Measurements from ENCODE around the gene CFAP43.
A peak's percentile ranks its signal among the peaks of the same experiment; 100 is the strongest.

The CFAP43 gene

DNA sequence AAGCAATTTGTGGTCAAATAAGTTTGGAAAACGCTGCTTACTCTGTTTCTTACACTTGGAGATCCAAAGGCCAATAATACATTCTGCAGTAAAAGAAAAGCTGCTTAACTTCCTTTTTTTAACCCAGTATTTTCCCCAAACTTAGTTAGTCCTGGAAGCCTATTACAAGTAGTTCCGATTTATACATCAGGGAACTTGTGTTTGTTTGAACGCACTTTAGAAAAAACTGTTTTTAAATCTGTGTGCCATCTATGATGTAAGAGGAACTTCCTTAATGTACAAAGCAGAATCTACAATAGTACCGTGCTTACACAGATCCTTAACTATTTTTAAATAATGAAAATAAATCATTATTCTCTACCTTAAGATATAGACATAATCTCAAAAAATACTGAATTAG lies 87.2 kb downstream of the CFAP43 start:
- no peak for FAIRE-seq

GRCh38 chr10:104143829-104144228 lies 88.3 kb downstream of the CFAP43 start:
- DNase-seq (ENCODE audit: low spot score), result no peak
- FAIRE-seq, result no peak

More for the DNA sequence above, 87.2 kb downstream of the CFAP43 start:
- DNase-seq (ENCODE audit: low spot score), result no peak

- DNase-seq (ENCODE audit: low spot score), result no peak
- FAIRE-seq, result no peak
These were observed 90.1 kb downstream of the CFAP43 start for GRCh38 chr10:104142081-104142480.

DNA sequence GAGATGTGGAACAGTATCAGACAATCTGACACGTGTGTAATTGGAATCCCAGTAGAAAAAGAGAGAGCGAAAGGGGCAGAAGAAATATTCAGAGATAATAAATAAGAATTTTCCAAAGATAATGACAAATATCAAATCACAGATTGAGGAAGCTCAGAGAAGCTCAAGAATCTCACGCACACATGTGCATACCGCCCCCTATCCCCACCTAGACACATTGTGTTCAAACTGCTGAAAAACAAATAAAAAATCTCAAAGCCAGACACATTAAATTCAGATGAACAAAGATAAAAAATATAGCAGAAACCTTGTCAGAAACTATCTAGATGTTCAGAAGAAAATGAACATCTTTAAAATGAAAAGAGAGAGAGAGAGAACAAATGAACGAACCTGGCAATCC lies 92.9 kb downstream of the CFAP43 start:
- DNase-seq (ENCODE audit: low spot score) (no peak), FAIRE-seq (no peak)

- FAIRE-seq, result no peak
These were observed 94.0 kb downstream of the CFAP43 start for GRCh38 chr10:104138131-104138530.

DNA sequence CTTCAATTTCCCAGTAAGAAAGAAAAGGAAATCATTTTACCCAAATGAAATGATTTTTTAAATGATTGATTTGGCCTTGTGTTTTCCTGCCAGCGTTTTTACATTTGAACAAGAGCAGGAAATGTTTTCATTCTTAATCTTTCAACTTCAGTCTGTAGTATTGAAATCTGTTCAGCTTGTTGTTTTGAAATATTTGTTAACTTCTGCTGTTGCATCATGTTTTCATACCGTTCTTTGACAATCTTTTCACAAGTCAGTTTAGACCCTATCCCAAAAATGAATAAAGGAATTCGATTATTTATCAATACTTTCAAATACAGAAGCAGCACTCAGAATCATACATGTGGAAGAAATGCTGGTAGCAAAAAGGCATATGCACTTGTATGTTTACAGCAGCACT lies 102.1 kb downstream of the CFAP43 start:
- no peak for FAIRE-seq
- DNase-seq (ENCODE audit: low spot score), result no peak

More at GRCh38 chr10:104138131-104138530, 94.0 kb downstream of the CFAP43 start:
- DNase-seq (ENCODE audit: low spot score), result no peak

DNA sequence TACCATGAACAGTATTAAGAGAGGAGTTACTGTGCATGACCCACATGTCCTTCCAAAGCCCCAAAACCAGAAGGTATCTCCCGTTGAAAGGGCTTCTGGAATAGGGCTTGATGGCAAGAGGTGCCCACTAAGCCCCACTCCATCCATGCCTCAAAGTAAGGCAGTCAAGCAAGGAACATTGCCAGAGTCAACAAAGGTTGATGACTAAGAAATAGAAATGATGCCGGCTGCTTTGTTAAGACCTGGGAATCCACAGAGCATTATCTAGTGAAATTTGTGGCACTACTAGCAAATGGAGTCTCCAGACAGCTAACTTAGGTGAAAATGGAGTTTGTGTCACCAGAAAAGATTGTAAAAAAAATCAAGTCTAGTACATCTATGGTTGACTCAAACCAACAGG lies 104.0 kb downstream of the CFAP43 start:
- no peak for FAIRE-seq
- no peak for DNase-seq (ENCODE audit: low spot score)

- FAIRE-seq (no peak), DNase-seq (ENCODE audit: low spot score) (peak; percentile 25)
These were observed 104.8 kb downstream of the CFAP43 start for GRCh38 chr10:104127411-104127810.

GRCh38 chr10:104123397-104123796 lies 108.8 kb downstream of the CFAP43 start:
- DNase-seq (ENCODE audit: low spot score) (no peak), FAIRE-seq (no peak)

DNA sequence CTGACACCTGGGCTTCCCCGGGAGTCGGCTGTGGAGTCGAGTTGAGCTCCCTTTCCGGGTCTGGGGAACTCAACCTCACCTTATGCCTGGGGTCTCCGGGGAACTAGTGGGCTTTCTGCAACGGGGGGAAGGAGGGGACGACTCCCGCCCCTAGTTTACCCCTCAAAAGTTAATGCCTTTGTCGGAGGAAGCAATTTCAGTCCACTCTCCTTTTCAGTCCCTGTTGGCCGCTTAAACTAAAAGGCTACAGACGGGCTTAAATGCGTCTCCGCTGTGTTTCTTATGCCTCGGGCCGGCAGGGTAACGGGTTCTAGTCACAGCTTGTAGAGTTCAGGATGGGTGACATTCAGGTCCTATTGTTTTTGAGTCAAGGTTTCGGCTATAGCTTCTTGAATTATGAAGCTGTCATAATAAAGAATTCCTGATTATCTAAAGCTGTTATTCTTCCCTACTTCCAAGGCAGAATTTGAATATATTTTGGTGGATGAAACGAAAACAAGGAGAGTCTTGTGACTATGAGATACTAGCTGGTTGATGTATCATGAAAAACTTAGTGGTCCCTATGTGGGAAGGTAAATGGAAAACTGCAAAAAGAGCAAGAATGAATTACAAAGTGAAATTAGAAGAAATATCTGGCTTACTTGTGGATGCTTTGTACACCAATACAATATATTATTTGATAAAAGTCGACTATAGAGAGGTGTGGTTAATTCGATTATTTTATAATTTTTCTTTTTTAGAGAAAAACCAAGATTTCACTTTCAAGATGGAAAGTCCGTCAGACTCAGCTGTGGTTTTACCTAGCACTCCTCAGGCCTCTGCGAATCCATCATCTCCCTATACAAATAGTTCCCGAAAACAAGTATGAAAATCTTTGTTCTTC lies 109.7 kb downstream of the CFAP43 start:
- DNase-seq (ENCODE audit: low spot score) (peak; percentile 13), FAIRE-seq (no peak)

DNA sequence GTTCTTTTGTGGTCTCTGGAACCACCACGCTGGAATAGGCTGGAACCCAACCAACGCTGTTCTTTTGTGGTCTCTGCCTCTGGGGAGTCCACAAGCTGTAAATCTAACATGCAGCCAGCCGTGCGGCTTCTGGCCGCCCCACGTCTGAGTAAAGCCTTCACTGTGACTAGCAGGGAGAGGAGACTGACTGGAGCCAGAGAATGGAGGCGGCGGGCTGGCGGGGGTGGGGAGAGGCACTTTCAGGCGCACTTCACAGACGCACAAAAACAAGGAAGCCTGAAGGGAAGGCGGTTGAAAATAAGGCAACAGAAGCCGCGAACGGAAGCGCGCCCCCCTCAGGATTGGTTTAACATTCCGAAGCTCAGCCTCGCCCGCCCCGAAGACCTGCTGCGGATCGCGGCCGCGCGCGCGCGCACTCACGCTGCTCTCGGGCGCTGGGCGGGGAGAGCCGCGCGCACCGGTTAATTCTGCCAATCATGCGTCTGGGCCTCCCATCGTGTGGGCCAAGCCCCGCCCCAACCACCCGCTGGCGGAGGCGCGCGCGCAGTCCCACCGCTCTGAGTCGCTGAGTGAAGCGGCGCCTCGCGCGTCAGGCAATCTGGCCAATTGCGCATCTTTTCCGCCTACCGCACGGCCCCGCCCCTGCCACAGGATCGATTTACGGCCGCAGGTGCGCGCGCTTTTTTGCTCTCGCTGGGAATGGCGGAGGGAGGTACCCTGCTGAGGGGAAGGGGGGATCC lies 110.5 kb downstream of the CFAP43 start, which contains the start of gene SFR1:
SFR1 (plus strand) TSS at position 687 of the 740 bp plus-strand sequence; CDS start at position 700, 13 bp downstream.
- DNase-seq (ENCODE audit: low spot score) (peak; percentile 97), FAIRE-seq (peak; percentile 99)

GRCh38 chr10:104120903-104121484 lies 111.2 kb downstream of the CFAP43 start:
- peak; percentile 59 for FAIRE-seq
- peak; percentile 75 for DNase-seq (ENCODE audit: low spot score)

GRCh38 chr10:104120512-104120902 lies 111.7 kb downstream of the CFAP43 start:
- DNase-seq (ENCODE audit: low spot score), result no peak
- no peak for FAIRE-seq

DNA sequence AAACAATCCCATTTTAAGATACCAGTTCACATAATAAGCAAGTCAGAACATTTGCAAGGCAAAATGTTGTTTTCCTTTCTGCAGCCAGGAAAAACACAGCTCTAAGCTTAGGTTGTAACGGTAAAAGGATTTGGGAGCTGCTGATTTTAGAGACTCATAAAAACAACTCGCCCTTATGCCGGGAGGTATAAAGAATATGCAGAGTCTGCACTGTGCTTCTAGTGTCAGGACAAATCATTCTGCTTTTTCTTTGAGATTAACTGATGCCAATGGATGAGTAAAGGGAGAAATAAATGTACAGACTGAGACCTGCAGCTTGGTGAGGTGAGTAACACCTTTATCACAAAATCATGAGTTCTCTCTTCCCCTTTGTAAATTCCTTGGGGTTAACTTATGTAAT lies 112.2 kb downstream of the CFAP43 start:
- FAIRE-seq (no peak), DNase-seq (ENCODE audit: low spot score) (no peak)

- peak; percentile 58 for FAIRE-seq
- peak; percentile 64 for DNase-seq (ENCODE audit: low spot score)
These were observed 114.3 kb downstream of the CFAP43 start for GRCh38 chr10:104117839-104118323.

- FAIRE-seq, result no peak
- no peak for DNase-seq (ENCODE audit: low spot score)
These were observed 118.7 kb downstream of the CFAP43 start for GRCh38 chr10:104113376-104113956.

DNA sequence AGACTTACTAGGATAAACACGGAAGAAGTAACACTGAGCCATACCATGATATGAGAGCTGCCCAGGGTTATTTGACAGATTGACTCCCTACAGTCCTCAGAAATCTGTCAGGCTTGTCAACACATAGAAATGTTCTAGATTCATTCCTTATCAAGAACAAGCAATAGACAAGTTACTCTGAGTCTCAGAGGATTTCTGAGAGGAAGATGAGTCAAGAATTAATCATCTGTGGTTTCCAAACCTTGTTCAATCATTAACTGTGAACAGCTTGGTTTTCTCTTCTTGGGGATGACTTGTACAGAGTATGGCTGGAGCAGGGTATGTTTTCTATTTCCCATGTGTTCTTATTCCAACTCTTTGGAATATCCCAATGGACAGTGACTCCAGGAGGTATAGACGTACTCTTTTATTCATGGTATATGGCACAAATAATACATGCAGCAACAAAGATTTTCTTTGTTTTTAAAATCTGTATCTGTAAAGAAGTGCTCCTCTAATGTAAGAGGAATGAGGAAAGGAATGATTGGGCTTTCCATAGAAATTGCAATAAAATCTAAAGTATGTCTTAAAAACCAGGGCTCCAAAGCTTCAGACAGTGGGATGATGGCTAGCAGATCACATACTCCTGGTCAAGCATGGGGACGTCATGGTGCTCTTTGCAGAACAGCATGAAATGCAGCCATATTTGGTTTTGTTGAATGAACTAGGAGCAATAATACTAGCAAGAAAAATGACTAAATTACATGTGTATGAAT lies 122.1 kb downstream of the CFAP43 start:
- peak; percentile 48 for FAIRE-seq

GRCh38 chr10:104104926-104105325 lies 127.2 kb downstream of the CFAP43 start:
- DNase-seq (ENCODE audit: low spot score), result no peak
- no peak for FAIRE-seq

More for the DNA sequence above, 122.1 kb downstream of the CFAP43 start:
- peak; percentile 30 for DNase-seq (ENCODE audit: low spot score)

- no peak for FAIRE-seq
These were observed 127.7 kb downstream of the CFAP43 start for GRCh38 chr10:104104418-104104817.

GRCh38 chr10:104103956-104104355 lies 128.2 kb downstream of the CFAP43 start:
- no peak for DNase-seq (ENCODE audit: low spot score)
- FAIRE-seq, result no peak

More at GRCh38 chr10:104104418-104104817, 127.7 kb downstream of the CFAP43 start:
- no peak for DNase-seq (ENCODE audit: low spot score)
